Osteocyte (in vitro differentiated cells): ENCODE results near the gene HDGF. TPM values are rescaled to one million over a fixed set of nuclear protein-coding genes. Genes with fewer than 3 reads are reported as not detected.
"Not testable (repeated sequence)": the region's sequence is repeated elsewhere in the genome, so short reads cannot be mapped to it uniquely, and the experiment has no call there.

Experiments
- DNase-seq: peaks from one replicate; pipeline ENCODE4 v3.0.0; 2021; ENCODE audit warnings: mixed read lengths; ENCODE audit not compliant: unreplicated experiment; ENCODE audit errors: extremely low spot score
- H3K27ac Mint-ChIP-seq: one replicate; pipeline ENCODE4 v1.8.0; 2021; ENCODE audit warnings: mild to moderate bottlenecking, mixed read lengths; ENCODE audit not compliant: unreplicated experiment
- H3K27me3 Mint-ChIP-seq: one replicate; pipeline ENCODE4 v1.8.0; 2021; ENCODE audit warnings: mixed read lengths; ENCODE audit not compliant: unreplicated experiment
- H3K36me3 Mint-ChIP-seq: one replicate; pipeline ENCODE4 v1.8.0; 2021; ENCODE audit warnings: mixed read lengths; ENCODE audit not compliant: unreplicated experiment
- H3K4me1 Mint-ChIP-seq: one replicate; pipeline ENCODE4 v1.8.0; 2021; ENCODE audit warnings: mixed read lengths; ENCODE audit not compliant: unreplicated experiment
- H3K4me3 Mint-ChIP-seq: one replicate; pipeline ENCODE4 v1.8.0; 2021; ENCODE audit warnings: mild to moderate bottlenecking, moderate library complexity, mixed read lengths; ENCODE audit not compliant: unreplicated experiment
- H3K9me3 Mint-ChIP-seq: one replicate; pipeline ENCODE4 v1.8.0; 2021; ENCODE audit warnings: mixed read lengths; ENCODE audit not compliant: unreplicated experiment
- CTCF ChIP-seq: fragments of 200-600 bp; sonication (generic); IDR thresholded peaks from 2 replicates; pipeline ENCODE4 v1.5.0; 2021; ENCODE audit warnings: antibody characterized with exemption, mild to moderate bottlenecking, moderate library complexity
- total RNA-seq: library from RNA; stranded (reverse); gene quantifications from 2 replicates; pipeline ENCODE4 v1.2.1, GENCODE V29; 2021

The HDGF gene
- total RNA-seq, 1 donor from 2014 or later: 213 TPM

GRCh38 chr1:156760092-156760795, 8.8 kb upstream of the HDGF start:
- Mint-ChIP-seq H3K36me3 (no peaks in the 10 kb centered on the region), H3K27me3 (no peaks in the 10 kb centered on the region), H3K4me1 (no peaks in the 10 kb centered on the region), H3K9me3 (no peaks in the 10 kb centered on the region), H3K27ac (no peak overlapping the region), H3K4me3 (no peak overlapping the region)
- no peak for DNase-seq
- no peak for TF ChIP-seq CTCF

DNA sequence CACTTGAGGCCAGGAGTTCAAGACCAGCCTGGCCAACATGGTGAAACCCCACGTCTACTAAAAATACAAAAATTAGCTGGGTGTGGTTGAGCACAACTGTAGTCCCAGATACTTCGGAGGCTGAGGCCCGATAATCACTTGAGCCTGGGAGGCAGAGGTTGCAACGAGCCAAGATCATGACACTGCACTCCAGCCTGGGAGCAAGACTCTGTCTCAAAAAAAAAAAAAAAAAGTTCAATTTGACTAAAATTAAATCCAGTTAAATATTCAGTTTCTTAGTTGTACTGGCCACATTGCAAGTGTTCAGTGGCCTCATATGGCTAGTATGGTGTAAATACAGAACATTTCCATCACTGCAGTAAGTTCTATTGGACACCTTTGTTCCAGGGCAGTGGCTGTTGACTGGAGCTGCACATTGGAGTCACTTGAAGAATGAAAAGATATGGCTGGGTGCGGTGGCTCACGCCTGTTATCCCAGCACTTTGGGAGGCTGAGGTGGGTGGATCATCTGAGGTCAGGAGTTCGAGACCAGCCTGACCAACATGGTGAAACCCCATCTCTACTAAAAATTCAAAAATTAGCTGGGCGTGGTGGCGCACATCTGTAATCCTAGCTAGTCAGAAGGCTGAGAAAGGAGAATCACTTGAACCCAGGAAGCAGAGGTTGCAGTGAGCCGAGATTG, 6.2 kb upstream of the HDGF start:
- not testable (repeated sequence) for H3K27me3 Mint-ChIP-seq, DNase-seq, H3K36me3 Mint-ChIP-seq, H3K4me3 Mint-ChIP-seq, H3K4me1 Mint-ChIP-seq, H3K27ac Mint-ChIP-seq, H3K9me3 Mint-ChIP-seq

DNA sequence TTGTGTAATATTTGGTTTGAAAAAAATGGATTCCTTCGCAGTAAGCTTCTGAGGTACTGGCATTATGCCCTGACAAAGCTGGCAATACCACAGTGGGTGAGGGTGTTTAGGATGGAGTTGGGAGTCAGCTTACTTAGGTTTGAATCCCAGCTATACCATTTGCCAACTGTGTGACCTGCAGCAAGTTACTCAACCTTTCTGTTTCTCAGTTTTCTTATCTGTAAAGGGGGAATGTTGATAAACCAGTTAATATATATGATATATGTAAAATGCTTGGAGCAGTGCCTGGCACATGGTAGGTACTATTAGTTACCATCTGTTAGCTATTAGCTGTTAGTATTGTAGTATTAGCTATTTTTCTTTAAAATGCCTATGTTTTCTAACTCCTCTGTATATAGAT, 4.9 kb upstream of the HDGF start:
- Mint-ChIP-seq H3K4me3 (no peak overlapping the region), H3K4me1 (peaks cover 15% of the 10 kb centered on the region), H3K36me3 (peaks cover 1% of the 10 kb centered on the region), H3K27me3 (no peaks in the 10 kb centered on the region), H3K27ac (no peak overlapping the region), H3K9me3 (no peaks in the 10 kb centered on the region)
- no peak for DNase-seq
- no peak for TF ChIP-seq CTCF

- no peak overlapping the region for H3K4me3 Mint-ChIP-seq
- no peak overlapping the region for H3K27ac Mint-ChIP-seq
- no peaks in the 10 kb centered on the region for H3K27me3 Mint-ChIP-seq
- H3K9me3 Mint-ChIP-seq: no peaks in the 10 kb centered on the region
- H3K36me3 Mint-ChIP-seq: peaks cover 1% of the 10 kb centered on the region
- H3K4me1 Mint-ChIP-seq: peaks cover 16% of the 10 kb centered on the region
- no peak for TF ChIP-seq CTCF
- DNase-seq: no peak
Observed at GRCh38 chr1:156755527-156755950, 4.1 kb upstream of the HDGF start.

DNA sequence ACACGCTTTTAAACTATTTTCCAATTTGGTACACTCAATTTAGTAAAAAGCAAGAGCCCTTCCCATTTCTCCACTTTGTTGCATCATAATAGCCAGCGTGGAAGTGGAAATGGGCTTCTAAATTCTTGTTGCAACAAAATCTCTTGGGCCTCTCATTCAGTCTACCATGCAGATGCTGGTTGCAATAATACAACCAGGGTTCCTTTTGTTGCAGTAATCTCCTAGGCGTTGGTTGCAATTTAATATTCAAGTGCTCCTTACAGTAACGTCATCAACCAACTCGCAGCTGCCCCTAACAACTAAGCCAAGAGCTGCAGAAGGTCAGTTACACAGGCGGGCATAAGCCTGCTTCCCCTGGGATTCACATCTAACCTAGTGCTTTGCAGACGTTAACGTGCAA, 2.7 kb upstream of the HDGF start:
- no peak for DNase-seq
- TF ChIP-seq CTCF: no peak
- Mint-ChIP-seq H3K4me1 (peaks cover 29% of the 10 kb centered on the region), H3K4me3 (peak overlapping the region; percentile 6), H3K36me3 (peaks cover 1% of the 10 kb centered on the region), H3K9me3 (no peaks in the 10 kb centered on the region), H3K27ac (no peak overlapping the region), H3K27me3 (no peaks in the 10 kb centered on the region)
